K562 (cell line): ENCODE data around the gene ERMARD. TPM values are rescaled to one million over a fixed set of nuclear protein-coding genes. Genes with fewer than 3 reads are reported as not detected.

Experiments used
- ATAC-seq: fragments of 200-7000 bp; cut with Tn5 transposase; 3 replicates; pipeline ENCODE4 v1.9.1; 2020; ENCODE audit warnings: moderate library complexity
- BruUV-seq: library from RNA; stranded (reverse); fragments of 400-500 nt; replicated peaks from 2 replicates; lab custom pipeline; 2021; lab: Mats Ljungman, UMichigan
- CTCF ChIA-PET: fragments of 300-600 bp; formaldehyde crosslinking; extraction: SDS; loops from one replicate; lab custom pipeline; 2021; ENCODE audit warnings: low intra/inter-chr PET ratio; lab: Yijun Ruan, JAX
- POLR2A ChIA-PET: fragments of 300-600, 350-650 bp; sonication (Branson Sonifier 250); formaldehyde crosslinking; extraction: SDS; loops from one replicate; lab custom pipeline; 2021; ENCODE audit warnings: antibody characterized with exemption, inconsistent platforms; lab: Yijun Ruan, JAX
- DNase-seq, 4 experiments: peaks; one replicate each; pipeline versions ENCODE4 v3.0.0 to v3.0.0-alpha.2; 2011 to 2018; ENCODE audit warnings: low spot score in 3 of 4, mixed read lengths in 3 of 4; ENCODE audit errors: extremely low read depth in 1 of 4
- FAIRE-seq: peaks from 2 replicates; lab custom pipeline; 2011; peaks lifted over from hg19 to GRCh38; lab: Jason Lieb, UNC
- H2AFZ ChIP-seq: 2 replicates; pipeline ENCODE4 v1.6.0; 2011; ENCODE audit warnings: low read depth, low read length, control low read depth, inconsistent platforms
- H3K27ac ChIP-seq: fragments of 200-600 bp; 3 replicates; pipeline ENCODE4 v1.8.0; 2011; ENCODE audit warnings: low read depth, mild to moderate bottlenecking, control low read depth, inconsistent platforms, low read length, moderate library complexity, mixed read lengths; ENCODE audit errors: extremely low read depth
- H3K27me3 ChIP-seq, 2 experiments: fragments of 300-600 bp in 1 of 2; 2 replicates in 1 of 2; 3 replicates in 1 of 2; pipeline versions ENCODE4 v1.6.0 to v1.8.0; 2011; ENCODE audit warnings: inconsistent platforms in 2 of 2, low read length in 2 of 2, mild to moderate bottlenecking in 1 of 2, mixed read lengths in 1 of 2, moderate library complexity in 1 of 2; ENCODE audit not compliant: control insufficient read depth in 2 of 2, insufficient read depth in 2 of 2
- H3K36me3 ChIP-seq: fragments of 300-600 bp; 3 replicates; pipeline ENCODE4 v1.8.0; 2011; ENCODE audit warnings: mild to moderate bottlenecking, low read length, inconsistent platforms; ENCODE audit not compliant: control insufficient read depth, insufficient read depth
- H3K4me1 ChIP-seq, 2 experiments: fragments of 200-600 bp in 1 of 2; replicated peaks in 1 of 2; 2 replicates in 1 of 2; 3 replicates in 1 of 2; pipeline versions ENCODE4 v1.5.1 to v1.8.0; 2011; ENCODE audit warnings: inconsistent platforms in 2 of 2, low read length in 2 of 2, mild to moderate bottlenecking in 1 of 2, mixed read lengths in 1 of 2, moderate library complexity in 1 of 2; ENCODE audit not compliant: control insufficient read depth in 2 of 2, insufficient read depth in 2 of 2
- H3K4me2 ChIP-seq: 2 replicates; pipeline ENCODE4 v1.6.1; 2011; ENCODE audit warnings: low read length, control low read depth, inconsistent platforms, mixed read lengths; ENCODE audit not compliant: insufficient read depth
- H3K4me3 ChIP-seq: fragments of 200-600 bp; sonication (generic), shearing (Covaris generic); 2 replicates; pipeline ENCODE4 v1.5.1; 2016; ENCODE audit warnings: control low read depth, inconsistent platforms
- H3K79me2 ChIP-seq: fragments of 200-600 bp; 3 replicates; pipeline ENCODE4 v1.8.0; 2011; ENCODE audit warnings: low read length, inconsistent platforms; ENCODE audit not compliant: control insufficient read depth, insufficient read depth
- H3K9ac ChIP-seq, 2 experiments: 2 replicates each; pipeline versions ENCODE4 v1.6.0 to v1.6.1; 2011; ENCODE audit warnings: low read depth in 2 of 2, low read length in 2 of 2, control low read depth in 1 of 2, inconsistent platforms in 1 of 2, mild to moderate bottlenecking in 1 of 2, mixed read lengths in 1 of 2; ENCODE audit not compliant: insufficient read depth in 1 of 2
- H3K9me1 ChIP-seq: one replicate; pipeline ENCODE4 v1.6.0; 2011; ENCODE audit warnings: inconsistent platforms, mild to moderate bottlenecking, low read length, moderate library complexity; ENCODE audit not compliant: control insufficient read depth, insufficient read depth
- H3K9me3 ChIP-seq: replicated peaks from 2 replicates; pipeline ENCODE4 v1.5.1; 2011; ENCODE audit warnings: low read depth, low read length, inconsistent platforms; ENCODE audit not compliant: control insufficient read depth, insufficient read depth
- H4K20me1 ChIP-seq: replicated peaks from 2 replicates; pipeline ENCODE4 v1.6.1; 2011; ENCODE audit warnings: low read length, inconsistent platforms, mixed read lengths; ENCODE audit not compliant: control insufficient read depth, insufficient read depth
- BRD4 ChIP-seq: fragments of 200-600 bp; sonication (generic); IDR thresholded peaks from 2 replicates; pipeline ENCODE4 v1.6.1; 2017; ENCODE audit warnings: inconsistent platforms
- CBX3 ChIP-seq, 2 experiments: IDR thresholded peaks; 1 replicate in 1 of 2; 2 replicates in 1 of 2; pipeline ENCODE4 v1.6.1; 2012; ENCODE audit warnings: inconsistent platforms in 2 of 2, low read length in 2 of 2, borderline replicate concordance in 1 of 2, control low read depth in 1 of 2
- DLX4 ChIP-seq: fragments of 250-450 bp; sonication (Bioruptor Pico); IDR thresholded peaks from 2 replicates; pipeline ENCODE4 v1.6.1; 2021; ENCODE audit warnings: mild to moderate bottlenecking
- EP400 ChIP-seq: fragments of 450-650 bp; IDR thresholded peaks from 2 replicates; pipeline ENCODE4 v1.6.1; 2017; ENCODE audit warnings: antibody characterized with exemption, mild to moderate bottlenecking, moderate library complexity
- MAFK ChIP-seq: IDR thresholded peaks from 2 replicates; pipeline ENCODE4 v1.6.1; 2011; ENCODE audit warnings: low read length, improper control_type of control experiment
- NR3C1 ChIP-seq: sonication (generic); formaldehyde crosslinking; IDR thresholded peaks from 2 replicates; pipeline ENCODE4 v1.8.1; 2022; ENCODE audit warnings: missing genetic modification reagents
- SRSF1 ChIP-seq: fragments of 200-400 bp; formaldehyde crosslinking; IDR thresholded peaks from 2 replicates; pipeline ENCODE4 v1.6.1; 2017; ENCODE audit warnings: mild to moderate bottlenecking, low read depth, low read length, moderate library complexity
- ZNF165 ChIP-seq: fragments of 250-450 bp; sonication (Bioruptor Pico); IDR thresholded peaks from 2 replicates; pipeline ENCODE4 v1.4.0; 2020; ENCODE audit warnings: borderline replicate concordance
- WGBS: fragments of 100-300 bp; shearing (Covaris generic); methylation state at CpG from one replicate; pipeline ENCODE4 v1.1.6; 2016; ENCODE audit warnings: low coverage, mixed read lengths; ENCODE audit not compliant: insufficient coverage; ENCODE audit errors: missing lambda C conversion rate; 5-methylcytosine and 5-hydroxymethylcytosine counted together
- in situ Hi-C: fragments of 300-500 bp; cut with MboI; formaldehyde crosslinking; loops from 4 replicates; pipeline ENCODE4 v1.15.0; 2018; ENCODE audit warnings: inconsistent platforms, mixed read lengths
- intact Hi-C: fragments of 100-400 bp; cut with micrococcal nuclease; formaldehyde crosslinking; loops from 2 replicates; pipeline ENCODE4 v1.14.2; 2022
- polyA plus RNA-seq, 8 experiments: library from polyadenylated mRNA; depleted of rRNA in 4 of 8; stranded (reverse) in 5 of 8; unstranded in 3 of 8; fragments of >200 nt; fragmentation: Nextera tagmentation in 2 of 8; fragmentation: Illumina TruSeq in 1 of 8; extraction: Ambion mirVana in 2 of 8; extraction: Trizol in 1 of 8; gene quantifications; 2 replicates each; pipeline versions ENCODE4 v1.2.1 to v1.2.3, GENCODE V29; 2011 to 2014; ENCODE audit warnings: inconsistent platforms in 1 of 8, missing spikeins in 1 of 8
- total RNA-seq, 7 experiments: library from RNA; depleted of rRNA in 6 of 7; stranded (reverse); fragments of >200 nt in 6 of 7; fragmentation: Illumina TruSeq in 2 of 7; extraction: Trizol in 2 of 7; gene quantifications; 2 replicates each; pipeline versions ENCODE4 v1.2.1 to v1.2.3, GENCODE V29; 2011 to 2021; ENCODE audit warnings: low replicate concordance in 1 of 7
- TF ChIP-seq, protein P1 (sequence below): fragments of 450-650 bp; formaldehyde crosslinking; IDR thresholded peaks from 2 replicates; pipeline ENCODE4 v1.4.0; 2022; ENCODE audit warnings: missing genetic modification characterization

The ERMARD gene
- total and polyA plus RNA-seq, 9 of the 15 experiments (the other 6 are each of a cell fraction or from before 2014, with no cell fraction given), result 14.5 to 68.6 (median 27.7) TPM

- peak in 1 of 2 experiments; percentile 55; a peak in 1 of 3 replicates for TF ChIP-seq CBX3 (IDR thresholded peaks at IDR 0.05; ENCODE audit: borderline replicate concordance in 1 of 2, low read length in 2 of 2)
- TF ChIP-seq, all 486 proteins: peak for 105
Observed at GRCh38 chr6:169725125-169726048, 26.0 kb upstream of the ERMARD start (continued).

DNA sequence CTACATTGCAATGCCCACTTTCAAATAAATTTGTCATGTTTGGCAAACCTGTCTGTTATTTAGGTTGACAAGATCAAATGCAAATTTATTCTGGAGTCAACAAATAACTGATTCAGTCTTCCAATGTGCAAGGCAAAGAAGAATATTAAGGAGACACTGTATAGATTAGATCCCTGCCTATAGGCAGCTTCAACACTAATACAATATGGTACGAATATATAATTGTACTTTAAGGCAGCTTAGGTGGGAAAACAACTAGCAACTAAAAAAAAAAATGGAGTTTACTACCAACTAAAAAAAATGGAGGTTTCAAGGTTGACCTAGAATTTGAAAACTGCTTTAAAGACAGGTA is 25.4 kb upstream of the ERMARD start:
- no TSS peak for BruUV-seq
- 40% methylated on average over 1 of the region's 1 CpG for WGBS

More for the DNA sequence above, 25.4 kb upstream of the ERMARD start:
- Histone ChIP-seq H3K79me2 (peaks cover 26% of the 10 kb centered on the region), H2AFZ (peak overlapping the region; percentile 79; the same call in 1 of the 2 replicates), H3K27me3 (no peaks in the 10 kb centered on the region), H3K4me2 (no peak overlapping the region), H3K4me1 (peaks cover 25 to 31% of the 10 kb centered on the region in 2 experiments), H3K9me3 (no peaks in the 10 kb centered on the region)
- DNase-seq, result no peak
- ChIA-PET CTCF (no interaction called here), POLR2A (interaction anchor here (0.6 to 2.9 kb wide), 7 partner anchors 10 to 1705 kb away, joined by 3 to 22 read pairs (median 5); partner anchors contain the start of genes C6orf120, DYNLT2, ERMARD and WDR27)
- intact Hi-C loops, result no loop called here
- TF ChIP-seq BRD4 (peak; percentile 16; the same call in 1 of the 2 replicates), DLX4 (no peak), SRSF1 (no peak), MAFK (no peak), NR3C1 (CRISPR knock-in tag) (no peak), ZNF165 (CRISPR knock-in tag) (no peak), EP400 (no peak)
- TF ChIP-seq, protein P1, sequence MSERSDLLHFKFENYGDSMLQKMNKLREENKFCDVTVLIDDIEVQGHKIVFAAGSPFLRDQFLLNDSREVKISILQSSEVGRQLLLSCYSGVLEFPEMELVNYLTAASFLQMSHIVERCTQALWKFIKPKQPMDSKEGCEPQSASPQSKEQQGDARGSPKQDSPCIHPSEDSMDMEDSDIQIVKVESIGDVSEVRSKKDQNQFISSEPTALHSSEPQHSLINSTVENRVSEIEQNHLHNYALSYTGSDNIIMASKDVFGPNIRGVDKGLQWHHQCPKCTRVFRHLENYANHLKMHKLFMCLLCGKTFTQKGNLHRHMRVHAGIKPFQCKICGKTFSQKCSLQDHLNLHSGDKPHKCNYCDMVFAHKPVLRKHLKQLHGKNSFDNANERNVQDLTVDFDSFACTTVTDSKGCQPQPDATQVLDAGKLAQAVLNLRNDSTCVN (CRISPR knock-in tag), result no peak
- TF ChIP-seq, all 486 proteins: peak for 1
- H3K27ac ChIP-seq, result no peak overlapping the region
- FAIRE-seq, result no peak
- H4K20me1 ChIP-seq, result peaks cover 6% of the 10 kb centered on the region
- H3K36me3 ChIP-seq, result no peaks in the 10 kb centered on the region
- H3K9me1 ChIP-seq, result no peaks in the 10 kb centered on the region
- in situ Hi-C loops, result no loop called here
- H3K4me3 ChIP-seq, result no peak overlapping the region
- H3K9ac ChIP-seq, result peak overlapping the region in 1 of 2 experiments; percentile 66; a peak in 1 of 4 replicates
- no peak for ATAC-seq
